ENCODE results near the gene DNAH3.
"Not testable (repeated sequence)": the region's sequence is repeated elsewhere in the genome, so short reads cannot be mapped to it uniquely, and the experiment has no call there.

The DNAH3 gene

GRCh38 chr16:21167929-21168602, 17.4 kb upstream of the DNAH3 start:
- DNase-seq = no peak

DNA sequence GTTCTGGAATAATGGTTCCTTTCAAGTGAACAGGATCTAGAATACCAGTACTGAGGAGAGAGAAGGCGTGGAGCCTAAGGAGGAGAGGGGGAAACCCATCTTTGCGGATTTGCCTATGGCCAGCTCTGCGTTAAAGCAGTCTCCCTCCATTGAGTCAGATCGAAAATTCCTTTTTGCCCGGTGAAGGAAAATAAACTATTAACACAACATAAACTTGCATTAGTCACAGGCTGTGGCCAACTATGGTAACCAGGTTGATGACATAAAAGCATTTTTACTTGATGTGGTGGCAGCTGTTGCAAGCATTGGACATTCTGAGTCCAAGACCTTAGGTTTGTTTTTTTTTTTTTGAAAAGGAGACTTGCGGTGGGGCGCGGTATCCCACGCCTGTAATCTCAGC, 16.7 kb upstream of the DNAH3 start:
- no peak for DNase-seq

DNA sequence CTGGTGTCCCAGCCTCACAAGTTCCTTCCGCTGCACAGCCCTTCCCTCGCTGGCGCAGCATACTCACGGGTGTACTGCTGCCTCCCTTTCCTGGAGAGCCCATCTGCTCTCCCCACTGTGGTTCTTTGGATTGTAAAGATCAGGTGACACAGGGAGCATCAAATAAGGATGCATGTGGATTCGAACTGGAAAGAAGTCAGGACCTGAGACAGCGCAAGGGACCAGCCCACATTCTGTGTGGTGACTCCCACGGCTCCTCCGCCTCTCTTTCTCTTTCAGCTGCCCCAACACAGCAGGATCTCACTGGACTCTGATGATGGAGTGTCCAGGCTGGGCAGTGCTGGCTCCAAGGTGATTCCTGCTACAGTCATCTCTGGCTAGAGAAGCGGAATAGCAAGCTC, 15.9 kb upstream of the DNAH3 start:
- DNase-seq = no peak

DNA sequence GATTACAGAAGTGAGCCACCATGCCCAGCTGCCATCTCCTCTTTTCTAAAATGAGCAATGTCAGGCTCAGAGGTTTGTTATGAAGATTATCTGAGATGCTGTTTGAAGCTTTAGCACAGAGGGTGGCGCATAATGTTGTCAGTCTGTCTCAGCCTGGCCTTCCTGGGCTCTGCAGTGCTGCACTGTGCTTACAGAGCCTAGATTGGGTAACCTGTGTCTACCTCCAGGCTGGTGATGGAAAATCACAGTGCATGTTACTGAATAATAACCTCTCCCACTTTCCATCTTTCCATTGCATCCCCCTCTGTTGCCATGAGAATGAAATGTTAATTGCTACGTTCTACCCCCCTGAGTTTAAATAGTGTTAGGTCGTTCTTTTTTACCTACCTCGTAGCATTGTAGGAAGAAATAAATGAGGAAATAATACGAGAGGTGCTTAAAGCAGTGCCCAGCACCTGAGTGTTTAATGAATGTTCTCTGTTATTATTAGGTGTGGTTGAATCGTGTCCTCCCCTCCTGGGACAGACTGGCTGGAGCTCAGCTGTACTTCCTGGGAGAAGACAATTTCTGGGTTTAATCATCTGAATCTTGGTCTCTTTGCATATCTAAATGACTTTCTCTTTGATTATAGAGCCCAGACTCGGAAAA, 14.0 kb upstream of the DNAH3 start:
- no peak for DNase-seq

DNA sequence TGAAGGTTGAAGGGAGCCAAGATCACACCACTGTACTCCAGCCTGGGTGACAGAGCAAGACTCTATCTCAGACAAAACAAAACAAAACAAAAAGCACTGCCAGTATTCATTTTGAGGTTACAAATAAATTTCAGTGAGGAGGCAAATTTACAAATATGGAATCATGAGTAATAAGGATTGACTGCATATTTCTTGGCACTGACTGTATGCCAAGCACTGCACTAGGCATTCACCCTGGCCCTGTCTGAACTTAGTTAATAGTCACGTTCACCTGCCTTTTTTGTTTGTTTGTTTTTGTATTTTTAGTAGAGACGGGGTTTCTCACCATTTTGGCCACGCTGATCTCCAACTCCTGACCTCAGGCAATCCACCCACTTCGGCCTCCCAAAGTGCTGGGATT, 12.9 kb upstream of the DNAH3 start:
- DNase-seq = no peak

DNA sequence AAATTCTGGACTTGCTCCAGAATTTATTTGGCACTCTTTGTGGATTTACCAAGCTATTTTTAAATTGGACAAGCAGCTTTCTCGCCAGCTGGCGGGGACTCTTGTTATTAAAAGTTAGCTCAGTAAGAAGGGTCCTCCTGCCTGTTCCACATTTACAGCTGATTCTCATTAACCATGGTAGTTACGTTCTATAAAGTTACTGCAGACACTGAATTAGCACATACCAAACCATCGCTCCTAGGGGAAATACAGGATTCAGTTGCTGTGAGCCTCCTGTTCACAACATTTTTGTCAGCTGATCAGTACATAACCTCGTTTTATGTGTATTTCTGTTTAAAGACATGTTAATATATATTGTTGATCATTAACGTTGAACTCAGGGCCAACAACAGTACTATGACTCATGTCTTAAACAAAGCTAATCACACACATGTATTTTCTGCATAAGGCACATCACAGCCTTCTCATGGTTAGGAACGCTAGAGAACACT, 12.1 kb upstream of the DNAH3 start:
- no peak for DNase-seq

GRCh38 chr16:21161211-21161610, 10.6 kb upstream of the DNAH3 start:
- DNase-seq = no peak

- DNase-seq = no peak
Observed at GRCh38 chr16:21160276-21160675, 9.6 kb upstream of the DNAH3 start.

GRCh38 chr16:21159281-21159951, 8.8 kb upstream of the DNAH3 start:
- DNase-seq = peak in 2 of 5 donors; percentile 1 to 4

GRCh38 chr16:21158208-21159110, 7.8 kb upstream of the DNAH3 start, which contains the start of gene LDAF1:
TSS of gene LDAF1 (plus strand) at chr16:21158674. CDS start at chr16:21161183, 2,509 bp downstream.
- peak; percentile 53 to 78 (median 70) for DNase-seq

GRCh38 chr16:21157632-21158031, 7.0 kb upstream of the DNAH3 start:
- no peak for DNase-seq

GRCh38 chr16:21156767-21157467, 6.3 kb upstream of the DNAH3 start:
- no peak for DNase-seq

GRCh38 chr16:21156011-21156410, 5.4 kb upstream of the DNAH3 start:
- DNase-seq = not testable (repeated sequence)

DNA sequence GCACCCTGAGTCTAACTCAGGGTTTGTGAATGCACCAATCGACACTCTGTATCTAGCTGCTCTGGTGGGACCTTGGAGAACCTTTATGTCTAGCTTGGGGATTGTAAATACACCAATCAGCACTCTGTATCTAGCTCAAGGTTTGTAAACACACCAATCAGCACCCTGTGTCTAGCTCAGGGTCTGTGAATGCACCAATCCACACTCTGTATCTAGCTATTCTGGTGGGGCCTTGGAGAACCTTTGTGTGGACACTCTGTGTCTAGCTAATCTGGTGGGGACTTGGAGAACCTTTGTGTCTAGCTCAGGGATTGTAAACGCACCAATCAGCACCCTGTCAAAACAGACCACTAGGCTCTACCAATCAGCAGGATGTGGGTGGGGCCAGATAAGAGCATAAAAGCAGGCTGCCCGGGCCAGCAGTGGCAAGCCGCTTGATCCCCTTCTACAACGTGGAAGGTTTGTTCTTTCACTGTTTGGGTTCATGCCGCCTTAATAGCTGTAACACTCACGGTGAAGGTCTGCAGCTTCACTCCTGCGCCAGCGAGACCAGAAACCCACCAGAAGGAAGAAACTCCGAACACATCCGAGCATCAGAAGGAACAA, 2.6 kb upstream of the DNAH3 start:
- not testable (repeated sequence) for DNase-seq

DNA sequence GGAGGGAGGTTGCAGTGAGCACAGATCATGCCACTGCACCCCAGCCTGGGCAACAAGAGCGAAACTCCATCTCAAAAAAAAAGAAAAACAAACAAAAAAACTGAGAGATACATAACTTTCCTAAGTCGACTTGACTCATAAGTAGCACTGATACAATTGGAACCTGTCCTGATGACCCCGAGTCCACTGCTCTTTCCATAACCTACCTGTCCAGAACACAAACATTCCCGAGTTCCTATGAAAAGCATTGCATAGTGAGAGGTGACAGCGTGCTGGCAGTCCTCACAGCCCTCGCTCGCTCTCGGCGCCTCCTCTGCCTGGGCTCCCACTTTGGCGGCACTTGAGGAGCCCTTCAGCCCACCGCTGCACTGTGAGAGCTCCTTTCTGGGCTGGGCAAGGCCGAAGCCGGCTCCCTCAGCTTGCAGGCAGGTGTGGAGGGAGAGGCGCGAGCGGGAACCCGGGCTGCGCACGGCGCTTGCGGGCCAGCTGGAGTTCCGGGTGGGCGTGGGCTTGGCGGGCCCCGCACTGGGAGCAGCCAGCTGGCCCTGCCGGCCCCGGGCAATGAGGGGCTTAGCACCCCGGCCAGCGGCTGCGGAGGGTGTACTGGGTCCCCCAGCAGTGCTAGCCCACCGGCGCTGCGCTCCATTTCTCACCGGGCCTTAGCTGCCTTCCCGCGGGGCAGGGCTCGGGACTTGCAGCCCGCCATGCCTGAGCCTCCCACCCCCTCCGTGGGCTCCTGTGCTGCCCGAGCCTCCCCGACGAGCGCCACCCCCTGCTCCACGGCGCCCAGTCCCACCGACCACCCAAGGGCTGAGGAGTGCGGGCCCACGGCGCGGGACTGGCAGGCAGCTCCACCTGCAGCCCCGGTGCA, 1.7 kb upstream of the DNAH3 start:
- not testable (repeated sequence) for DNase-seq

- no peak for DNase-seq
Observed at GRCh38 chr16:21145738-21146137, 4.9 kb downstream of the DNAH3 start.

DNA sequence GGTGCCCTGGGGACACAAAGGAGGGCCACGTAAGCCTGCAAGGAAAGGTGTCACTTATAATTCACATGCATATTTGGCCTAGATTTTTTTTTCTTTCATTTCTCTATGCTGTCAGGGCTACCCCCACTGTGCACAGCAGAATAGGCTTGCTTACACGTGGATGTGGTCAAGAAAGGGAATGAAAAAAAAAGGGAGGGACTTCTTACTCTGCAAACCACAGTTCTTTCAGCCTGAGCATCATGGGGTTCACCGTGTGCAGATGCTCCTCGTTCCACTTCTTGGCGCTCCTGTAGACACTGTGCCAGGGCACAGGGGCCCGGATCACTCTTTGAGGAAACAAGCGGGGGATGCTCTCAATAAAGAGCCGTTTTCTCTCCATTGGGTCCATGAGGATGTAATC, 16.6 kb downstream of the DNAH3 start:
- no peak for DNase-seq

DNA sequence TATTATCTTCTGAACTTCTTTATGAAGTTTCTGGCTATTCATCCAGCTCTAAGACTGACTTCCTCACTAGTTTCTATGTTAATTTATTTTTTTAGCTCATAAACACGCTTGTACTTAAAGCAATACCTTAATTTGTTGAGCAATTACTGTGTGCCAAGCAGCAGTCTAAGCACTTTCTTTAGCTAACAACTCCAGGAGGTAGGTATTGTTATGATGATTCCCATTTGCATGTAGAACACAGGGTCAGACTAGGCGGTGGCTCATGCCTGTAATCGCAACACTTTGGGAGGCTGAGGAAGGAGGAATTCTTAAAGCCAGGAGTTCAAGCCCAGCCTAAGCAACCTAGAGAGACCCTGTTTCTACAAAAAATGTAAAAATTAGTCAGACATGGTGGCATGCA, 19.8 kb downstream of the DNAH3 start:
- DNase-seq = no peak

GRCh38 chr16:21128991-21129390, 21.7 kb downstream of the DNAH3 start:
- no peak for DNase-seq

DNA sequence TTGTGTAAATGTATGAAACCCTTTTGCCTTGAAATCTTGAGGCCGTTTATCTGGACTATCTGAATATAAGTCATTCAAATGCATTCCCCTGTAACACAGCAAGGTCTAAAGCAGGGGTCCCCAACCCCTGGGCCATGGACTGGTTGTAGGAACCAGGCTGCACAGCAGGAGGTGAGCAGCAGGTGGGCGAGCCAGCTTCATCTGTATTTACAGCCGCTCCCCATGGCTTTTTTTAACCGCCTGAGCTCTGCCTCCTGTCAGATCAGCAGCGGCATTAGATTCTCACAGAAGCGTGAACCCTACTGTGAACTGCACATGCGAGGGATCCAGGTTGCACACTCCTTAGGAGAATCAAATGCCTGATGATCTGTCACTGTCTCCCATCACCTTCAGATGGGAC, 24.1 kb downstream of the DNAH3 start:
- no peak for DNase-seq

DNA sequence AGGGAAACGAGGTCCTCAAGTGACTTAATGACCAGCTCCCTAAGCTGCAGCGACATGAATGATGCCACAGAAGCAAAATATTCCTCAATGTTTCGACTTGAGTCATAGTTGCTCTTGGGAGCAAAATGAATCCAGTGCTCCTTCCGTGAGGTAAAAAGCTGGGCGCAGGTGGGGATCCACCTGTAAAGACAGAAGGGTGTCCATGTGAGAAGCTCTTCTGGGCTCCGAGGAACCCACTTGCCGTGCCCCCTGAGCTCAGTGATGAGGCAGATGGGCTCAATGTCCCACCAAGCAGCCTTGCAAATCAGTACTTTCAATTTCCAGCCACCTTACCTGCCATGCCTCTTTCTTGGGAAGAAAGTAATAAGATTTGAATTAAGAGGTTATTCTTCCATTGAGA, 25.5 kb downstream of the DNAH3 start:
- DNase-seq = no peak
